Colonic mucosa (tissue), 4 donors: Measurements from ENCODE around the gene FILIP1. TPM values are rescaled to one million over a fixed set of nuclear protein-coding genes. Genes with fewer than 3 reads are reported as not detected.

ENCODE experiments used
- DNase-seq: peaks from one replicate; pipeline ENCODE4 v3.0.0-alpha.2; 2020
- H3K27ac ChIP-seq: fragments of 200-600 bp; one replicate; pipeline ENCODE4 v1.8.0; 2021
- H3K27me3 ChIP-seq: fragments of 200-600 bp; one replicate; pipeline ENCODE4 v1.8.0; 2021
- H3K36me3 ChIP-seq: fragments of 200-600 bp; one replicate; pipeline ENCODE4 v1.8.0; 2021
- H3K4me1 ChIP-seq: fragments of 200-600 bp; one replicate; pipeline ENCODE4 v1.8.0; 2021; ENCODE audit warnings: mild to moderate bottlenecking
- H3K4me3 ChIP-seq: fragments of 200-600 bp; one replicate; pipeline ENCODE4 v1.8.0; 2021
- H3K9ac ChIP-seq, 2 donors: one replicate each; pipeline ENCODE4 v1.7.0; 2013; ENCODE audit warnings: control low read depth in 2 of 2, low read depth in 2 of 2, low read length in 2 of 2
- H3K9me3 ChIP-seq: fragments of 200-600 bp; one replicate; pipeline ENCODE4 v1.8.0; 2021
- intact Hi-C: fragments of 100-400 bp; cut with DNase I; formaldehyde crosslinking; loops from one replicate; pipeline ENCODE4 v1.14.1; 2022
- microRNA-seq: library from miRNA; unstranded; fragments of <30 nt; microRNA quantifications from one replicate; pipeline ENCODE4, GENCODE V29; 2019
- total RNA-seq, 2 donors: library from RNA; stranded (reverse); fragmentation: NEBNext Ultra II Directional in 1 of 2; extraction: Animal tissue kit (Norgen Biotek cat#: 25700) in 1 of 2; gene quantifications; one replicate each; pipeline ENCODE4 v1.2.1, GENCODE V29; 2021
- TF ChIP-seq, protein P1 (sequence below): fragments of 200-600 bp; IDR thresholded peaks from one replicate; pipeline ENCODE4 v1.8.0; 2022; ENCODE audit warnings: antibody characterized with exemption, mild to moderate bottlenecking
- donor health status: healthy.
- donor health status: DM: no; HTN: no; CAD: no.
- donor health status: DM: no; HTN: no; CAD: no.

The FILIP1 gene
- total RNA-seq, 2 donors from 2014 or later: 0.57 to 6.5 TPM

DNA sequence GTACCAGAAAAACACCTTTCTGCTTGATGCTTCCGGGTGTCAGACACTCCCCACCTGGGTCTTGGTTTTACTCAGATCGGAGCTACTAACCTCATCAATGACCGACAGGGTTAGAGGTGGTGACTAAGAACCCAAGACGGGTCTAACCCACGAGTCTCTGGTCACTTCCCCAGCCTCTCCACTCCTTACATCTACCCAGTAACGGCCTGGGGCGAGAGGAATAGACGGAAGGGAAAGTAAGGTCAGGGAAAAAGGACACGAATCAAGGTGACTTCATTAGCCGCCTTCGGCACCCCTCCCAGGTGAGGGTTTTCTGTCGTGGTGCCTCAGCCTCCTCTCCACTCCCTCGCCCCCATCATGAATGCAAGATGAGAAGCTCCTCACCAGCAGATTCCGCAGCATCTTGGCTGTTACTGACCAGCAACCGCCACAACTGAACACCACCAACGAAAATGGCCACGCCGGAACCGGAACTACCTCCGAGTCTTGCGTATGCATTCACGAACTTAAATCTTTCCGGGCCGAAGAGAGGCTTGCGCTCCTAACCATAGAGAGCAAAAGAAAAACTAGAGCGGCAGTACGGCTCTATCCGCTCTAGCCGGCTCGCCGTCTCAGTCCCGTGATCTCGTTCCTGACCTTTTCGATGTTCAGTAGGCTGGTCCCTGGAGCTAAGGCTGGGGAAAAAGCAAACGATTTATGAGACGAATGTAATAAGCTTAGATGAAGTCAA is 250.1 kb downstream of the FILIP1 start, which contains the start of gene COX7A2:
Gene COX7A2 (minus strand): TSS at position 469 of the 730 bp plus-strand sequence. CDS start 67 bp downstream, at position 402.
- H3K4me3 ChIP-seq: peak within 1 kb of the TSS; percentile 56

More for the DNA sequence above, 250.1 kb downstream of the FILIP1 start, which contains the start of gene COX7A2:
- intact Hi-C loops: no loop called here
- H3K9ac ChIP-seq: peak within 1 kb of the TSS; percentile 82 to 99
- H3K27ac ChIP-seq: peak within 1 kb of the TSS; percentile 91
- DNase-seq: peak; percentile 94
- no peaks in the 10 kb centered on the region for H3K4me1 ChIP-seq
- no peaks in the 10 kb centered on the region for H3K27me3 ChIP-seq
- no peaks in the 10 kb centered on the region for H3K9me3 ChIP-seq
- TF ChIP-seq, protein P1, sequence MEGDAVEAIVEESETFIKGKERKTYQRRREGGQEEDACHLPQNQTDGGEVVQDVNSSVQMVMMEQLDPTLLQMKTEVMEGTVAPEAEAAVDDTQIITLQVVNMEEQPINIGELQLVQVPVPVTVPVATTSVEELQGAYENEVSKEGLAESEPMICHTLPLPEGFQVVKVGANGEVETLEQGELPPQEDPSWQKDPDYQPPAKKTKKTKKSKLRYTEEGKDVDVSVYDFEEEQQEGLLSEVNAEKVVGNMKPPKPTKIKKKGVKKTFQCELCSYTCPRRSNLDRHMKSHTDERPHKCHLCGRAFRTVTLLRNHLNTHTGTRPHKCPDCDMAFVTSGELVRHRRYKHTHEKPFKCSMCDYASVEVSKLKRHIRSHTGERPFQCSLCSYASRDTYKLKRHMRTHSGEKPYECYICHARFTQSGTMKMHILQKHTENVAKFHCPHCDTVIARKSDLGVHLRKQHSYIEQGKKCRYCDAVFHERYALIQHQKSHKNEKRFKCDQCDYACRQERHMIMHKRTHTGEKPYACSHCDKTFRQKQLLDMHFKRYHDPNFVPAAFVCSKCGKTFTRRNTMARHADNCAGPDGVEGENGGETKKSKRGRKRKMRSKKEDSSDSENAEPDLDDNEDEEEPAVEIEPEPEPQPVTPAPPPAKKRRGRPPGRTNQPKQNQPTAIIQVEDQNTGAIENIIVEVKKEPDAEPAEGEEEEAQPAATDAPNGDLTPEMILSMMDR: no peak
- no peaks in the 10 kb centered on the region for H3K36me3 ChIP-seq

Small RNAs within 50 kb of the gene (microRNA-seq; reads per million reads assigned to microRNA genes)
- not detected for gene MIR4463

Other genes with a start within 250 kb of the FILIP1 start
- gene COX7A2, start 250.0 kb downstream of the FILIP1 start, total RNA-seq: 100 to 1,000 TPM; 795 to 814 TPM
- gene TMEM30A, start 209.0 kb downstream of the FILIP1 start, total RNA-seq: 100 to 1,000 TPM in 1 of 2 donors, 10 to 100 TPM in 1; 69.5 to 112 TPM
- 10 to 100 TPM; 51.9 to 70.0 TPM for gene SENP6, start 108.1 kb upstream of the FILIP1 start, total RNA-seq